Progenitor cell of endocrine pancreas (in vitro differentiated cells): ENCODE data around the gene SLC27A1. TPM values are rescaled to one million over a fixed set of nuclear protein-coding genes. Genes with fewer than 3 reads are reported as not detected.

Experiments
- DNase-seq: peaks from one replicate; pipeline ENCODE4 v3.0.0; 2021; ENCODE audit warnings: low spot score; ENCODE audit not compliant: unreplicated experiment
- H3K27ac Mint-ChIP-seq: 2 replicates; pipeline ENCODE4 v1.8.0; 2021; ENCODE audit warnings: mild to moderate bottlenecking, moderate library complexity, mixed read lengths
- H3K27me3 Mint-ChIP-seq: 2 replicates; pipeline ENCODE4 v1.8.0; 2021; ENCODE audit warnings: mixed read lengths
- H3K36me3 Mint-ChIP-seq: 2 replicates; pipeline ENCODE4 v1.8.0; 2022; ENCODE audit warnings: mixed read lengths; ENCODE audit not compliant: insufficient read depth
- H3K4me1 Mint-ChIP-seq: 2 replicates; pipeline ENCODE4 v1.8.0; 2021; ENCODE audit warnings: low read depth, mixed read lengths
- H3K4me3 Mint-ChIP-seq: 2 replicates; pipeline ENCODE4 v1.8.0; 2021; ENCODE audit warnings: low read depth, mild to moderate bottlenecking, moderate library complexity, mixed read lengths
- H3K9me3 Mint-ChIP-seq: 2 replicates; pipeline ENCODE4 v1.8.0; 2021; ENCODE audit warnings: low read depth, mixed read lengths
- CTCF ChIP-seq: fragments of 200-600 bp; sonication (generic); IDR thresholded peaks from one replicate; pipeline ENCODE4 v1.5.0; 2021; ENCODE audit warnings: antibody characterized with exemption, mild to moderate bottlenecking; ENCODE audit not compliant: unreplicated experiment
- long read RNA-seq: library from polyadenylated mRNA; unstranded; transcript quantifications from one replicate; pipeline ENCODE4 v2.0.0, GENCODE V29; 2020
- total RNA-seq: library from RNA; stranded (reverse); gene quantifications from 2 replicates; pipeline ENCODE4 v1.2.1, GENCODE V29; 2021

The SLC27A1 gene
- 16.7 and 19.8 TPM in 2 replicates for total RNA-seq
- long read RNA-seq, partial matches to known transcripts: 0 of 4 reads
- long read RNA-seq, other reads (novel, unspliced or antisense): 3 of 4 reads

DNA sequence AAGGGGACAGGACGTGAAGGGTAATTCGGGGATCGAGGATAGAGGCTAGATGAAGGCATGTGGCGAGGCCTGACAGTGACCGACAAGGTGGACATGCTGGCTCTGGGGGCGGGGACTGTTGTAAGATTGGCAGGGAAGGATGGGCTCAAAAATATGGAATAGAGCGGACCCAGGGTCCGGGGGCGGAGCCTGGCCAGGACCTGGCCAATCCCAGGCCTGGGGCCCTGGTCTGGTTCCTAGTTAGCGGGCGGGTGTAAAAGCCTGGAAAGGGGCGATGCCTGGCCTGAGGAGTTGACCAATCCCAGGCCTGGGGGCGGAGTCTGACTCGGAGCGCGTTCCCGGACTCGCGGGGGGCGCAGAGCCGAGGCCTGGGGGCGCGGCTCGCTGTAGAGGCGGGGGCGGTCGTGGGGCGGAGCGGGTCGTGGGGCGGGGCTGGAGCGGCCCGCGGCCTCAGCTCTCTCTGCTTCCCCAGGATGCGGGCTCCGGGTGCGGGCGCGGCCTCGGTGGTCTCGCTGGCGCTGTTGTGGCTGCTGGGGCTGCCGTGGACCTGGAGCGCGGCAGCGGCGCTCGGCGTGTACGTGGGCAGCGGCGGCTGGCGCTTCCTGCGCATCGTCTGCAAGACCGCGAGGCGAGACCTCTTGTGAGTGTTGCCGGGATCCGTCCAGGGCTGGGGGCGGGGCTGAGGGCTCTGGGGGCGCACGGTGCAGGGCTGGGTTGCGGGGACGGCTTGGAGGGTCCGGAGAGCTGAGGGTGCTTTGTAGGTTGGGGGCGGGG is at the start of gene SLC27A1:
Gene SLC27A1 (plus strand): TSS at position 457 of the 774 bp plus-strand sequence. CDS start 17 bp downstream, at position 474.
- Mint-ChIP-seq H3K4me3 (peak within 1 kb of the TSS; percentile 95), H3K9me3 (no peaks in the 10 kb centered on the region), H3K4me1 (peaks cover 13% of the 10 kb centered on the region), H3K27me3 (peaks cover 23% of the 10 kb centered on the region), H3K27ac (peak within 1 kb of the TSS; percentile 93), H3K36me3 (no peaks in the 10 kb centered on the region)
- peak; percentile 97 for DNase-seq
- no peak for TF ChIP-seq CTCF

DNA sequence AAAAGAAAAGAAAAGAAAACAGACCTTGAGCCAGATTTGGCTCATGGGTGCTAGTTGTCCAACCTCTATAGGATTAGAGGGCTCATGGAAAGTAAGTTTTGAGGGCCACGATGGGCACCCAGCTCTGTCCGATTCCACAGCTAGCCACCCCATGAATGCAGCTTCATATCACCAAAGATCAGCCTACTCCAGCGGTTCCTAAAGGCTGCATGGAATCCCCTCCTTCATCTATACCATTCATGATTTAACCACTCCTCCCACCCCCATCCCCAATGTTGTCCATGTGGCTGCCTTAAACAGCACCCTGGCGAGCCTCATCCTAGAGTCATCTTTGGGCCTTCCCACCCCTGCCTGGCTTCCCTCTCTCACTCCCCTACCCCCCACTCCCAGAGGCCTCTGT is 48.4 kb upstream of the SLC27A1 start:
- TF ChIP-seq CTCF: no peak
- no peaks in the 10 kb centered on the region for H3K27me3 Mint-ChIP-seq
- no peak overlapping the region for H3K27ac Mint-ChIP-seq
- peaks cover 3% of the 10 kb centered on the region for H3K4me1 Mint-ChIP-seq
- peaks cover 2% of the 10 kb centered on the region for H3K36me3 Mint-ChIP-seq
- peak overlapping the region; percentile 19 for H3K4me3 Mint-ChIP-seq
- DNase-seq: no peak
- no peaks in the 10 kb centered on the region for H3K9me3 Mint-ChIP-seq

- no peak for TF ChIP-seq CTCF
- H3K27me3 Mint-ChIP-seq: no peaks in the 10 kb centered on the region
- H3K36me3 Mint-ChIP-seq: peaks cover 2% of the 10 kb centered on the region
- H3K4me3 Mint-ChIP-seq: no peak overlapping the region
- no peak for DNase-seq
- no peaks in the 10 kb centered on the region for H3K9me3 Mint-ChIP-seq
- H3K27ac Mint-ChIP-seq: no peak overlapping the region
- peaks cover 3% of the 10 kb centered on the region for H3K4me1 Mint-ChIP-seq
Measured at GRCh38 chr19:17423429-17424208, 46.7 kb upstream of the SLC27A1 start.

GRCh38 chr19:17424743-17425365 is 45.5 kb upstream of the SLC27A1 start:
- Mint-ChIP-seq H3K4me3 (peak overlapping the region; percentile 31), H3K36me3 (peaks cover 2% of the 10 kb centered on the region), H3K4me1 (no peaks in the 10 kb centered on the region), H3K27me3 (no peaks in the 10 kb centered on the region), H3K9me3 (no peaks in the 10 kb centered on the region), H3K27ac (peak overlapping the region; percentile 56)
- TF ChIP-seq CTCF: peak; percentile 57
- DNase-seq: peak; percentile 69

DNA sequence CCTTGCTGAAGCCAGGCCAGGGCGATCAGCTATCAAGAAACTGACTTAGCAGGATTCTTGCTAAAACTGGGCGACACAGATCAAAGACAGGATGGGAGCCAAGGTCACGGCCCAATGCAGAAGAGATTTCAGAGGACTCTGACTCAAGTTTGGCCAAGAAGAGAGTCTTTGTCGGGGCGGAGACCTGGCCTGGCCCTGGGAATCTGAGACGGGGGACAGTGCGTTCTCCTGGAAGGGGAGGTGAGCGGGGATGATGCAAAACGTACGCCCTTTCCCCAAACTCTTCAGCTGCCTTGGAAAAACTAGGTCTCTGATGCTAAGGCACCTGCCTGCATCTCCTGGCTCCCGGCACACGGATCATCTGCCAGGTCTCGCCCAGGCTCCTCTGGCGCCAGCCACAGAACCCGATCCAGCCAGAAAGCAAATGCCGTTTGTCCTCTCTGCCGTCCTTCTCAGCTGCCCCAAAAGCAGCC is 40.6 kb upstream of the SLC27A1 start:
- H3K4me1 Mint-ChIP-seq: no peaks in the 10 kb centered on the region
- H3K27me3 Mint-ChIP-seq: no peaks in the 10 kb centered on the region
- H3K27ac Mint-ChIP-seq: no peak overlapping the region
- H3K36me3 Mint-ChIP-seq: no peaks in the 10 kb centered on the region
- no peak for TF ChIP-seq CTCF
- H3K4me3 Mint-ChIP-seq: no peak overlapping the region
- no peaks in the 10 kb centered on the region for H3K9me3 Mint-ChIP-seq
- no peak for DNase-seq
